ENCODE results near the gene SUMO1. TPM values are rescaled to one million over a fixed set of nuclear protein-coding genes. Genes with fewer than 3 reads are reported as not detected.

Gene SUMO1
- total and polyA plus RNA-seq, 2 experiments from 2014 or later, result 217 to 507 TPM

DNA sequence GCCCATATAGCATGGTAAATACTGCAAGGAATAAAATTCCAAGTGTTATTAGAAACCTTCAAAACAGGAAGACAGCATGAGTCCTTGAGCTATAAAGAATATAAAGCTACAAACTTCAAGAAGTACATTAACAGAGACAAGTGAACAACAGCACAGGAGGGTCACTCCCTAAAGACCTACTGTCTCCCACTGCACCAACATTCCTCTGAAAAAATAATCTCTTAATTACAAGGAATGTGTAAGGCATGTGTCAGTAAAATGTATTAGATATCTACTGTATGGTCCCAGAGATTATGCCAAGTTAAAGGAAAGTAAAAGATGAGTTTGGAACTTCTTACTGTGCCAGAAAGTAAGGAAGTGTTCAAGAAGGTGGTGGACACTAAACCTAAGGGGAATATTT, 29.9 kb downstream of the SUMO1 start:
- TF ChIP-seq NANOG (IDR thresholded peaks at IDR 0.05; ENCODE audit: borderline replicate concordance), result no peak
- TF ChIP-seq ZNF331 (CRISPR knock-in tag; IDR thresholded peaks at IDR 0.05; ENCODE audit: low read depth), result no peak
- no peak for TF ChIP-seq EZH2 (IDR thresholded peaks at IDR 0.05; ENCODE audit: low read depth, unreplicated experiment)
- no peak for TF ChIP-seq STAT1 (IDR thresholded peaks at IDR 0.05; ENCODE audit: unreplicated experiment)
- TF ChIP-seq ZNF114 (CRISPR knock-in tag; IDR thresholded peaks at IDR 0.05), result no peak
- TF ChIP-seq, protein P1, sequence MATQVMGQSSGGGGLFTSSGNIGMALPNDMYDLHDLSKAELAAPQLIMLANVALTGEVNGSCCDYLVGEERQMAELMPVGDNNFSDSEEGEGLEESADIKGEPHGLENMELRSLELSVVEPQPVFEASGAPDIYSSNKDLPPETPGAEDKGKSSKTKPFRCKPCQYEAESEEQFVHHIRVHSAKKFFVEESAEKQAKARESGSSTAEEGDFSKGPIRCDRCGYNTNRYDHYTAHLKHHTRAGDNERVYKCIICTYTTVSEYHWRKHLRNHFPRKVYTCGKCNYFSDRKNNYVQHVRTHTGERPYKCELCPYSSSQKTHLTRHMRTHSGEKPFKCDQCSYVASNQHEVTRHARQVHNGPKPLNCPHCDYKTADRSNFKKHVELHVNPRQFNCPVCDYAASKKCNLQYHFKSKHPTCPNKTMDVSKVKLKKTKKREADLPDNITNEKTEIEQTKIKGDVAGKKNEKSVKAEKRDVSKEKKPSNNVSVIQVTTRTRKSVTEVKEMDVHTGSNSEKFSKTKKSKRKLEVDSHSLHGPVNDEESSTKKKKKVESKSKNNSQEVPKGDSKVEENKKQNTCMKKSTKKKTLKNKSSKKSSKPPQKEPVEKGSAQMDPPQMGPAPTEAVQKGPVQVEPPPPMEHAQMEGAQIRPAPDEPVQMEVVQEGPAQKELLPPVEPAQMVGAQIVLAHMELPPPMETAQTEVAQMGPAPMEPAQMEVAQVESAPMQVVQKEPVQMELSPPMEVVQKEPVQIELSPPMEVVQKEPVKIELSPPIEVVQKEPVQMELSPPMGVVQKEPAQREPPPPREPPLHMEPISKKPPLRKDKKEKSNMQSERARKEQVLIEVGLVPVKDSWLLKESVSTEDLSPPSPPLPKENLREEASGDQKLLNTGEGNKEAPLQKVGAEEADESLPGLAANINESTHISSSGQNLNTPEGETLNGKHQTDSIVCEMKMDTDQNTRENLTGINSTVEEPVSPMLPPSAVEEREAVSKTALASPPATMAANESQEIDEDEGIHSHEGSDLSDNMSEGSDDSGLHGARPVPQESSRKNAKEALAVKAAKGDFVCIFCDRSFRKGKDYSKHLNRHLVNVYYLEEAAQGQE (IDR thresholded peaks at IDR 0.05; ENCODE audit: unreplicated experiment), result no peak
- TF ChIP-seq EZH2phosphoT487 (IDR thresholded peaks at IDR 0.05; ENCODE audit: unreplicated experiment), result no peak
- TF ChIP-seq, protein P2, sequence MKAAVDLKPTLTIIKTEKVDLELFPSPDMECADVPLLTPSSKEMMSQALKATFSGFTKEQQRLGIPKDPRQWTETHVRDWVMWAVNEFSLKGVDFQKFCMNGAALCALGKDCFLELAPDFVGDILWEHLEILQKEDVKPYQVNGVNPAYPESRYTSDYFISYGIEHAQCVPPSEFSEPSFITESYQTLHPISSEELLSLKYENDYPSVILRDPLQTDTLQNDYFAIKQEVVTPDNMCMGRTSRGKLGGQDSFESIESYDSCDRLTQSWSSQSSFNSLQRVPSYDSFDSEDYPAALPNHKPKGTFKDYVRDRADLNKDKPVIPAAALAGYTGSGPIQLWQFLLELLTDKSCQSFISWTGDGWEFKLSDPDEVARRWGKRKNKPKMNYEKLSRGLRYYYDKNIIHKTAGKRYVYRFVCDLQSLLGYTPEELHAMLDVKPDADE (IDR thresholded peaks at IDR 0.05), result no peak
- TF ChIP-seq, protein P3, sequence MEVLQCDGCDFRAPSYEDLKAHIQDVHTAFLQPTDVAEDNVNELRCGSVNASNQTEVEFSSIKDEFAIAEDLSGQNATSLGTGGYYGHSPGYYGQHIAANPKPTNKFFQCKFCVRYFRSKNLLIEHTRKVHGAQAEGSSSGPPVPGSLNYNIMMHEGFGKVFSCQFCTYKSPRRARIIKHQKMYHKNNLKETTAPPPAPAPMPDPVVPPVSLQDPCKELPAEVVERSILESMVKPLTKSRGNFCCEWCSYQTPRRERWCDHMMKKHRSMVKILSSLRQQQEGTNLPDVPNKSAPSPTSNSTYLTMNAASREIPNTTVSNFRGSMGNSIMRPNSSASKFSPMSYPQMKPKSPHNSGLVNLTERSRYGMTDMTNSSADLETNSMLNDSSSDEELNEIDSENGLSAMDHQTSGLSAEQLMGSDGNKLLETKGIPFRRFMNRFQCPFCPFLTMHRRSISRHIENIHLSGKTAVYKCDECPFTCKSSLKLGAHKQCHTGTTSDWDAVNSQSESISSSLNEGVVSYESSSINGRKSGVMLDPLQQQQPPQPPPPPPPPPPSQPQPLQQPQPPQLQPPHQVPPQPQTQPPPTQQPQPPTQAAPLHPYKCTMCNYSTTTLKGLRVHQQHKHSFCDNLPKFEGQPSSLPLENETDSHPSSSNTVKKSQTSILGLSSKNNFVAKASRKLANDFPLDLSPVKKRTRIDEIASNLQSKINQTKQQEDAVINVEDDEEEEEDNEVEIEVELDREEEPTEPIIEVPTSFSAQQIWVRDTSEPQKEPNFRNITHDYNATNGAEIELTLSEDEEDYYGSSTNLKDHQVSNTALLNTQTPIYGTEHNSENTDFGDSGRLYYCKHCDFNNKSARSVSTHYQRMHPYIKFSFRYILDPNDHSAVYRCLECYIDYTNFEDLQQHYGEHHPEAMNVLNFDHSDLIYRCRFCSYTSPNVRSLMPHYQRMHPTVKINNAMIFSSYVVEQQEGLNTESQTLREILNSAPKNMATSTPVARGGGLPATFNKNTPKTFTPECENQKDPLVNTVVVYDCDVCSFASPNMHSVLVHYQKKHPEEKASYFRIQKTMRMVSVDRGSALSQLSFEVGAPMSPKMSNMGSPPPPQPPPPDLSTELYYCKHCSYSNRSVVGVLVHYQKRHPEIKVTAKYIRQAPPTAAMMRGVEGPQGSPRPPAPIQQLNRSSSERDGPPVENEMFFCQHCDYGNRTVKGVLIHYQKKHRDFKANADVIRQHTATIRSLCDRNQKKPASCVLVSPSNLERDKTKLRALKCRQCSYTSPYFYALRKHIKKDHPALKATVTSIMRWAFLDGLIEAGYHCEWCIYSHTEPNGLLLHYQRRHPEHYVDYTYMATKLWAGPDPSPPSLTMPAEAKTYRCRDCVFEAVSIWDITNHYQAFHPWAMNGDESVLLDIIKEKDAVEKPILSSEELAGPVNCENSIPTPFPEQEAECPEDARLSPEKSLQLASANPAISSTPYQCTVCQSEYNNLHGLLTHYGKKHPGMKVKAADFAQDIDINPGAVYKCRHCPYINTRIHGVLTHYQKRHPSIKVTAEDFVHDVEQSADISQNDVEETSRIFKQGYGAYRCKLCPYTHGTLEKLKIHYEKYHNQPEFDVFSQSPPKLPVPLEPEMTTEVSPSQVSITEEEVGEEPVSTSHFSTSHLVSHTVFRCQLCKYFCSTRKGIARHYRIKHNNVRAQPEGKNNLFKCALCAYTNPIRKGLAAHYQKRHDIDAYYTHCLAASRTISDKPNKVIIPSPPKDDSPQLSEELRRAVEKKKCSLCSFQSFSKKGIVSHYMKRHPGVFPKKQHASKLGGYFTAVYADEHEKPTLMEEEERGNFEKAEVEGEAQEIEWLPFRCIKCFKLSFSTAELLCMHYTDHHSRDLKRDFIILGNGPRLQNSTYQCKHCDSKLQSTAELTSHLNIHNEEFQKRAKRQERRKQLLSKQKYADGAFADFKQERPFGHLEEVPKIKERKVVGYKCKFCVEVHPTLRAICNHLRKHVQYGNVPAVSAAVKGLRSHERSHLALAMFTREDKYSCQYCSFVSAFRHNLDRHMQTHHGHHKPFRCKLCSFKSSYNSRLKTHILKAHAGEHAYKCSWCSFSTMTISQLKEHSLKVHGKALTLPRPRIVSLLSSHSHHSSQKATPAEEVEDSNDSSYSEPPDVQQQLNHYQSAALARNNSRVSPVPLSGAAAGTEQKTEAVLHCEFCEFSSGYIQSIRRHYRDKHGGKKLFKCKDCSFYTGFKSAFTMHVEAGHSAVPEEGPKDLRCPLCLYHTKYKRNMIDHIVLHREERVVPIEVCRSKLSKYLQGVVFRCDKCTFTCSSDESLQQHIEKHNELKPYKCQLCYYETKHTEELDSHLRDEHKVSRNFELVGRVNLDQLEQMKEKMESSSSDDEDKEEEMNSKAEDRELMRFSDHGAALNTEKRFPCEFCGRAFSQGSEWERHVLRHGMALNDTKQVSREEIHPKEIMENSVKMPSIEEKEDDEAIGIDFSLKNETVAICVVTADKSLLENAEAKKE (CRISPR knock-in tag; IDR thresholded peaks at IDR 0.05), result no peak
- TF ChIP-seq, protein P4, sequence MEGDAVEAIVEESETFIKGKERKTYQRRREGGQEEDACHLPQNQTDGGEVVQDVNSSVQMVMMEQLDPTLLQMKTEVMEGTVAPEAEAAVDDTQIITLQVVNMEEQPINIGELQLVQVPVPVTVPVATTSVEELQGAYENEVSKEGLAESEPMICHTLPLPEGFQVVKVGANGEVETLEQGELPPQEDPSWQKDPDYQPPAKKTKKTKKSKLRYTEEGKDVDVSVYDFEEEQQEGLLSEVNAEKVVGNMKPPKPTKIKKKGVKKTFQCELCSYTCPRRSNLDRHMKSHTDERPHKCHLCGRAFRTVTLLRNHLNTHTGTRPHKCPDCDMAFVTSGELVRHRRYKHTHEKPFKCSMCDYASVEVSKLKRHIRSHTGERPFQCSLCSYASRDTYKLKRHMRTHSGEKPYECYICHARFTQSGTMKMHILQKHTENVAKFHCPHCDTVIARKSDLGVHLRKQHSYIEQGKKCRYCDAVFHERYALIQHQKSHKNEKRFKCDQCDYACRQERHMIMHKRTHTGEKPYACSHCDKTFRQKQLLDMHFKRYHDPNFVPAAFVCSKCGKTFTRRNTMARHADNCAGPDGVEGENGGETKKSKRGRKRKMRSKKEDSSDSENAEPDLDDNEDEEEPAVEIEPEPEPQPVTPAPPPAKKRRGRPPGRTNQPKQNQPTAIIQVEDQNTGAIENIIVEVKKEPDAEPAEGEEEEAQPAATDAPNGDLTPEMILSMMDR (conservative IDR thresholded peaks at IDR 0.05; ENCODE audit: low read depth in 2 of 2), result no peak
- no peak for TF ChIP-seq POLR2AphosphoS5 (IDR thresholded peaks at IDR 0.05; ENCODE audit: low read depth)
- Histone ChIP-seq H2AFZ (no peak overlapping the region), H4K20me1 (replicated peaks; ENCODE audit: insufficient read depth) (peaks cover 16% of the 10 kb centered on the region; the same call in 1 of the 2 replicates), H3K4me2 (no peak overlapping the region), H3K4me3 (no peak overlapping the region), H3K36me3 (ENCODE audit: insufficient read depth) (peaks cover 45% of the 10 kb centered on the region; the same call in 1 of the 2 replicates), H3K27me3 (ENCODE audit: insufficient read depth) (no peaks in the 10 kb centered on the region), H3K27ac (ENCODE audit: low read depth) (peak overlapping the region; percentile 59; the same call in 1 of the 2 replicates), H3F3A (replicated peaks; ENCODE audit: low read depth) (0 out of 2 replicates have a peak, but pooled peaks cover 3% of the 10 kb centered on the region), H3K9me2 (ENCODE audit: insufficient read depth) (no peaks in the 10 kb centered on the region), H3K4me1 (ENCODE audit: insufficient read depth) (no peaks in the 10 kb centered on the region), H3K79me2 (replicated peaks; ENCODE audit: insufficient read depth) (peaks cover 43% of the 10 kb centered on the region)
- DNase-seq (ENCODE audit: low spot score) (no peak), ATAC-seq (no peak)
- Mint-ChIP-seq H3K27ac (no peak overlapping the region), H3K9me3 (no peaks in the 10 kb centered on the region), H3K4me1 (no peaks in the 10 kb centered on the region), H3K27me3 (ENCODE audit: insufficient read depth, low read depth, poor library complexity) (peaks cover 8% of the 10 kb centered on the region), H3K36me3 (ENCODE audit: low read depth) (peaks cover 51% of the 10 kb centered on the region), H3K4me3 (no peak overlapping the region)
